ENCODE results near the gene COPG2. TPM values are rescaled to one million over a fixed set of nuclear protein-coding genes. Genes with fewer than 3 reads are reported as not detected.
"Not testable (repeated sequence)": the region's sequence is repeated elsewhere in the genome, so short reads cannot be mapped to it uniquely, and the experiment has no call there.

Gene COPG2
- total RNA-seq, 4 donors from 2014 or later, result 9.5 to 47.5 (median 20.2) TPM

GRCh38 chr7:130701650-130702049 lies 33.1 kb upstream of the COPG2 start:
- DNase-seq, result no peak
- TF ChIP-seq CTCF (IDR thresholded peaks at IDR 0.05), result no peak
- TF ChIP-seq POLR2A (IDR thresholded peaks at IDR 0.05), result no peak
- Histone ChIP-seq H3K27me3 (no peaks in the 10 kb centered on the region), H3K36me3 (no peaks in the 10 kb centered on the region), H3K4me3 (no peak overlapping the region), H3K4me1 (no peaks in the 10 kb centered on the region), H3K9me3 (no peaks in the 10 kb centered on the region), H3K27ac (no peak overlapping the region)
- intact Hi-C loops (cut with DNase I; ENCODE audit: low total_unique reads), result no loop called here

- H3K9me3 ChIP-seq, result no peaks in the 10 kb centered on the region
- no peak overlapping the region for H3K27ac ChIP-seq
- H3K27me3 ChIP-seq, result no peaks in the 10 kb centered on the region
- no peak for DNase-seq
- H3K4me1 ChIP-seq, result no peaks in the 10 kb centered on the region
- H3K36me3 ChIP-seq, result no peaks in the 10 kb centered on the region
- no peak overlapping the region for H3K4me3 ChIP-seq
- no peak for TF ChIP-seq POLR2A (IDR thresholded peaks at IDR 0.05)
- no peak for TF ChIP-seq CTCF (IDR thresholded peaks at IDR 0.05)
- intact Hi-C loops (cut with DNase I; ENCODE audit: low total_unique reads), result no loop called here
Observed at GRCh38 chr7:130700760-130701159, 32.2 kb upstream of the COPG2 start.

- intact Hi-C loops (cut with DNase I; ENCODE audit: low total_unique reads), result no loop called here
- H3K9me3 ChIP-seq, result no peaks in the 10 kb centered on the region
- no peak overlapping the region for H3K27ac ChIP-seq
- H3K27me3 ChIP-seq, result no peaks in the 10 kb centered on the region
- no peaks in the 10 kb centered on the region for H3K36me3 ChIP-seq
- TF ChIP-seq CTCF (IDR thresholded peaks at IDR 0.05) (no peak), POLR2A (IDR thresholded peaks at IDR 0.05) (no peak)
- no peaks in the 10 kb centered on the region for H3K4me1 ChIP-seq
- H3K4me3 ChIP-seq, result no peak overlapping the region
- no peak for DNase-seq
Observed at GRCh38 chr7:130699686-130700085, 31.1 kb upstream of the COPG2 start.

- no peaks in the 10 kb centered on the region for H3K4me1 ChIP-seq
- no peak for TF ChIP-seq POLR2A (IDR thresholded peaks at IDR 0.05)
- TF ChIP-seq CTCF (IDR thresholded peaks at IDR 0.05), result no peak
- no peak for DNase-seq
- H3K36me3 ChIP-seq, result no peaks in the 10 kb centered on the region
- H3K27ac ChIP-seq, result no peak overlapping the region
- no peaks in the 10 kb centered on the region for H3K9me3 ChIP-seq
- no peaks in the 10 kb centered on the region for H3K27me3 ChIP-seq
- intact Hi-C loops (cut with DNase I; ENCODE audit: low total_unique reads), result no loop called here
- no peak overlapping the region for H3K4me3 ChIP-seq
Observed at GRCh38 chr7:130697820-130698219, 29.3 kb upstream of the COPG2 start.

- Histone ChIP-seq H3K4me3 (no peak overlapping the region), H3K27me3 (no peaks in the 10 kb centered on the region), H3K36me3 (no peaks in the 10 kb centered on the region), H3K4me1 (no peaks in the 10 kb centered on the region), H3K27ac (no peak overlapping the region), H3K9me3 (no peaks in the 10 kb centered on the region)
- no peak for DNase-seq
- intact Hi-C loops (cut with DNase I; ENCODE audit: low total_unique reads), result no loop called here
- TF ChIP-seq POLR2A (IDR thresholded peaks at IDR 0.05) (no peak), CTCF (IDR thresholded peaks at IDR 0.05) (peak in 3 of 4 experiments; percentile 17 to 38 (median 22))
Observed at GRCh38 chr7:130695840-130696239, 27.3 kb upstream of the COPG2 start.

GRCh38 chr7:130692396-130692795 lies 23.8 kb upstream of the COPG2 start:
- DNase-seq; H3K27me3 ChIP-seq; intact Hi-C loops (cut with DNase I; ENCODE audit: low total_unique reads): not testable (repeated sequence)

More at GRCh38 chr7:130692396-130692795, 23.8 kb upstream of the COPG2 start:
- not testable (repeated sequence) for H3K27ac ChIP-seq, H3K9me3 ChIP-seq, H3K36me3 ChIP-seq, H3K4me1 ChIP-seq, H3K4me3 ChIP-seq
